Measurements from ENCODE around the gene CNKSR1.

The CNKSR1 gene

GRCh38 chr1:26161415-26162219 lies 15.7 kb upstream of the CNKSR1 start:
- DNase-seq: peak; percentile 19

- no peak for DNase-seq
These were observed 15.0 kb upstream of the CNKSR1 start for GRCh38 chr1:26162220-26162709.

- DNase-seq: no peak
These were observed 13.6 kb upstream of the CNKSR1 start for GRCh38 chr1:26163684-26164035.

- peak; percentile 35 for DNase-seq
These were observed 13.0 kb upstream of the CNKSR1 start for GRCh38 chr1:26164036-26164860.

DNA sequence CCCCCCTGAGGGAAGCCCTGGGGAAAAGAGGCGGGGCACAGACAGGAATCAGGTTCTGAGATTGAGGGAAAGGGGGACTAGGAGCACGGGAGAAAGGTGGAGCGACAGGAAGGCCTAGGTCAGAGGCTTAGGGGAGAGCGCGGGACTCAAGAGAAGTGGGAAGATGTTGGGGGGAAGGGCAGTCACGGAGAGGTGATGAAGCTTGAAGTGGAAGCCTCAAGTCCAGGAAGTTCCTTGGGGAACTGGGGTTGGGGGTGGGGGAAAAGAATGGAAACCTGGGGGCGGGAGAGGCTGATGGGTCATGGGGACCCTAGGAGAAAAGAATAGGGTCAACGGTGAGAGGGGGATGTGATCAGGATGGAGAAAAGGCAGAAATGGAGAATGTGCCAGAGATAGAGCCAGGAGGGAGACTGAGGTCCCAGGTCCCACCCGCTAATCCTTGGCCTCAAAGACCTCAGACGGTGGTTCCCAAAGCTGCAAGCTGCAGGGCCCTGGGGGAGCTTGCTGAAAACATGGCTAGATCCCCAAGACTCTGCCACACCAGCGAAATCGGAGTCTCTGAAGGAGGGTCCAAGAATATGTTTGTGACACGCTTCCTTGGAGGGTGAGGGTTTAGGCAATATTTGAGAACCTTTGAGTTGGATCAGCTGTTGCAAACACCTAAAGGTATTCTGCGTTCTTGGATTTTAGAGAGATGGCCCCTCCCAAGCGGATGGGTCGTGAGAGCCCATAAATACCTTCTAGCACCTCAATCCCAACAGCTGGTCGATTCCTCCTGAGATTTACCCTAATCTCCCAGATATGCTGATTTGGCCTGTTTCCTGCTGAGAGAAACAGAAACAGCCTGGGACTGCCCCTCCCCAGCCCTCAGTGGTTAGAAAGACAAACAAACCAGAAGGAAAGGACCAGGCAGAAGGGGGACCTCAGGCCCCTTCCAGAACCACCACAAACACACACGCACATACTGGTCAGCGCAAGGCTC lies 12.1 kb upstream of the CNKSR1 start:
- DNase-seq: no peak

- DNase-seq: no peak
These were observed 10.5 kb upstream of the CNKSR1 start for GRCh38 chr1:26166719-26167281.

DNA sequence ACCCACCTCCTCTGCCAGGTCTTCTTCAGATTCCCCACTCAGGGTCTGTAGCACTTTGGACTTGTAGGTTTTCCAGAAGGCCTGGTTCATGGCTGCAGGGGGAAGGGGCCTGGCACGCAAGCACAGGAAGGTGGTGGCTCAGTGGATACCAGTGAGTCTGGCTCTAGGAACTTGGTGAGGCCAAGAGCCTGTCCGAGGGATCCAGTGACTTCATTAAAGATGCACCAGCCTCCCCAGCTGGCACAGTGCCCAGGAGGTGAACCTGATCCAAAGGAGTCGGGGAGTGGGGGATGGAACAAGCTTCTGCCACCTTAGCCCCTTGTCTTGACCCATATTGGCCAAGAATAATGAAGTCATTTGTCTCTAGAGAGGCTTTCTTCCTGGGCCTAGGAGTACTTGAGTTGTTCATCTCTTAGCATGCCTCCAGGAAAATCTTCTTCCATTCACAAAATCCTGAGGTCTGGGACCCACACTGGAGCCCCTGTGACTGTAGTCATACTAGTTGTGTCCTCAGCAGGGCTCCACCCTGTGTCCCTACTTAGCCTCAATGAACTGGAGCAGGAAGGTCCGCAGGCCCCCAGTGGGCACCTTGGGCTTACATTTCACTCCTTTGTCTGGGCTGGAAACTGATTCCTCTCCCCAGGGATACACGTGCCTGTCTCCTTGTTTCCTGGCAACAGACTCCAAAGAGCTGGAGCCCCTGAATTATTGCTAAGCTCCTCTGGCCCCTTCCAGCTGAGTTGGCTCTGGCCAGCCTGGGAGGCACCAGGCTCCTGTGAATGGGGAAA lies 8.7 kb upstream of the CNKSR1 start, which contains the start of gene C1orf232:
TSS of gene C1orf232 (minus strand) at position 554 of the 788 bp plus-strand sequence. CDS start at position 90, 464 bp downstream.
- no peak for DNase-seq

- DNase-seq: no peak
These were observed 8.1 kb upstream of the CNKSR1 start for GRCh38 chr1:26169198-26169554.

DNA sequence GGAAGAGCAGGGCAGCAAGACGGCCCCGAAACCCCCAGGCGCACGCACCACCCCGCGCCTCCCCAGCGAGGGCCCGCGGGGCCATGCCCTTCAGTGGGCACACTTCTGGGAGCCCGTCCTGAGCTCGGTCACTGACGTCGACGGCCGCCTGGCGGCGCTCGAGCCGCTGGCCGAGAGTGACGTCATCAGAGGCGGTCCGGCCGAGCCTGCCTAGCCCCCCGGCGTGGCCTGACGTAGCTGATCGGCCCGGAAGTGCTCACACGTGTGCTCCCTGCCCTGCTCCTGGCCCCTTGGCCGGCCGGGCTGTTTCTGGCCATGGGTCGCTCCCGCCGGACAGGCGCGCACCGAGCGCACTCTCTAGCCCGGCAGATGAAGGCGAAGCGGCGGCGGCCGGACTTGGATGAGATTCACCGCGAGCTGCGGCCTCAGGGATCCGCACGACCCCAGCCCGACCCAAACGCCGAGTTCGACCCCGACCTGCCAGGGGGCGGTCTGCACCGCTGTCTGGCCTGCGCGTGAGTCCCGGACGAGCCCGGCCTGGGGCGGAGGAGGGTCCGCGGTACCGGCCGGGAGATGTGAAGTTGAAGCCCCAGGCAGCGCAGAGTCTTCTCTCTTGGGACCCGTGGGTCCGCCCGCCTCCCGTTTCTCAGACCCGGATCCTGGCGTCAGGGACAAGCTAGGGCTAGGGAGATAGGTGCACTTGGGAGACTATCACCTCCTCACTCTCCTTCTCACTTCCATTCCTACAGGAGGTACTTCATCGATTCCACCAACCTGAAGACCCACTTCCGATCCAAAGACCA lies 7.4 kb upstream of the CNKSR1 start, which contains the start of gene ZNF593:
TSS of gene ZNF593 (plus strand) at position 240 of the 803 bp plus-strand sequence. CDS start at position 316, 76 bp downstream.
- DNase-seq: peak; percentile 78

GRCh38 chr1:26170472-26170821 lies 6.8 kb upstream of the CNKSR1 start:
- DNase-seq: no peak

- no peak for DNase-seq
These were observed 5.9 kb upstream of the CNKSR1 start, which contains the start of gene ZNF593OS for GRCh38 chr1:26171084-26172072. Gene ZNF593OS, minus strand, starts transcription at chr1:26171832. Its CDS starts 171 bp downstream, at chr1:26171661.

DNA sequence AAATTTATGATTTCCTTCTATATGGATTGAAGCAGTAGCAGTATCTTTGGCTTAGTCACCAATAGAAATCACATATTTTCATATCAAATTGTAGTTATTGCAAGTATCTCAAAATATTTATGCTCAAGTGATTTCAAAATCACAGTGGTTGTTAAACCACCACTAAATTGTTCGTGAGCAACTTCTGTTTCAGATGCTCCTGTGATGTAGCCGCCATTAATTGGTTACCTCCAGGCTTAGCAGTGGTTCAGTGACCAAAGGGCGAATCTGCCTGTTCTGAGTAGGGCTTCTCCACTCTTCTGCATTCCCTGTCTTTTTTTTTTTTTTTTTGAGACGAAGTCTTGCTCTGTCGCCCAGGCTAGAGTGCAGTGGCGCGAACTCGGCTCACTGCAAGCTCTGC lies 1.9 kb upstream of the CNKSR1 start:
- no peak for DNase-seq

DNA sequence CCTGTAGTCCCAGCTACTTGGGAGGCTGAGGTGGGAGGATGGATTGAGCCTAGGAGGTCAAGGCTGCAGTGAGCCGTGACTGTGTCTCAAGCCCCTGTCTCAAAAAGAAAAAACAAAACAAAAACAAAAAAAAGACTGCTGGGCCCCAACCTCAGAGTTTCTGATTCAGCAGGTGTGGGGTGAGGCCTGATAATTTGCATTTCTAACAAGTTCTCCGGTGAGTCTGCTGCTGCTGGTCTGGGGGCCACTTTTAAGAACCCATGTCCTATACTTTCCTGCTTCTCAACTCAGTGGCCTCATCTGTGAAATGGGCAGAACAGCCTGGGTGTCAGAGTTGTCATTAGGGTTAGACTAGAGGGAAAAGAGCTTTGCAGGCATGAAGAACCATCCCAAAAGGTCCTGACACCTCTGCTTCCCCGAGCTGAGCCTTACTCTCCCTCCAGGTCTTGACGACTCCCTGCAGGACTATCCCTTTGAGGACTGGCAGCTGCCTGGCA lies 2.8 kb downstream of the CNKSR1 start:
- no peak for DNase-seq

DNA sequence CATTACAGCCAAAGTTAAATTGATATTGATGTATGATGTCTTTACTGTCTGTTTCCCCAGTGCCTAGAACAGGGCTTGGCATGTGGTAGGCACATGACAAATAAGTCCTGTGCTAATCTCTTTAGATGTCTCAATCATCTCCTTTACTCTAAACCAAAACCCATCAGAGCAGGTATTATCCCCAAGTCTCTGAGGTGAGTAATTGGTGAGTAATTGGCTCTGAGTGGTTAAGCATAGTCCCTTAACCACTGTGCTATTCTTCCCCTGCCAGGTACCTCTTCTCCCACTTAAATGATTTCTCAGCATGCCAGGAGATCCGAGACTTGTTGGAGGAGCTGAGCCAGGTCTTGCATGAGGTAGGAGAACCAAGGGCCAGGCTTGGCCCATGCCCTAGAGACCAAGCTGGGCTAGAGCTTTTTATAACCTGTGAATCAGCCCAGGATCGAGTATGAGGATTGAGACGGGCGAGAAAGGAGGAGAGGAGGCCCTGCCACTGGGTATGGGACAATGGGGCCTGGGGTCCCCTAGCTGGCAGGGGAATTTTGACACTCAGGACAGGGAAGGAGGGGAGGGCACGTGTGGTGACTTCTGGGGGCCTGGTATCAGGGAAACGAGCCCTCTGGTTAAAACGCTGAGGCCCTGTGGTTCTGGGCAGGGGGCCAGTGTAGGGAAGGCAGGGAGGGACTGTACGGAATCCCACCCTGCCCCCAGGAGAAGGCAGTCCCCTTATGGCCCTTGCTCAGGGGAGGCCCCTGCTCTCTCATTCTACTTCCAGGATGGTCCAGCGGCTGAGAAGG lies 4.5 kb downstream of the CNKSR1 start:
- no peak for DNase-seq

GRCh38 chr1:26182383-26182696 lies 5.0 kb downstream of the CNKSR1 start:
- DNase-seq: no peak

DNA sequence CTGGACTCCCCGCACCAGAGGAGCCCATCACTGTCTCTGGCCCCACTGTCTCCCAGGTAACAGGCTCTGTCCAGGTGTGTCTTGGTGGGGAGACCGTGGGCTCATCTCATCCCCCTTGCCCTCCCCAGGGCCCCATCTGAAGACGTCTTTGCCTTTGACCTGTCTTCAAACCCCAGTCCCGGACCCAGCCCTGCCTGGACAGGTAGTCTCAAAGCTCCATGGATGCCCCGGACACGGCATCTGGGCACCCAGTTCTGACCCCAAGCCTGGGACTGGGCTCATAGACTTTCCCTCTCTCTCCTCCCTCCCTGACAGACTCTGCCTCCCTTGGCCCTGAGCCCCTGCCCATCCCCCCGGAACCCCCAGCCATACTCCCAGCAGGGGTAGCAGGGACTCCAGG lies 6.8 kb downstream of the CNKSR1 start:
- no peak for DNase-seq

- DNase-seq: no peak
These were observed 7.6 kb downstream of the CNKSR1 start for GRCh38 chr1:26184883-26185282.

DNA sequence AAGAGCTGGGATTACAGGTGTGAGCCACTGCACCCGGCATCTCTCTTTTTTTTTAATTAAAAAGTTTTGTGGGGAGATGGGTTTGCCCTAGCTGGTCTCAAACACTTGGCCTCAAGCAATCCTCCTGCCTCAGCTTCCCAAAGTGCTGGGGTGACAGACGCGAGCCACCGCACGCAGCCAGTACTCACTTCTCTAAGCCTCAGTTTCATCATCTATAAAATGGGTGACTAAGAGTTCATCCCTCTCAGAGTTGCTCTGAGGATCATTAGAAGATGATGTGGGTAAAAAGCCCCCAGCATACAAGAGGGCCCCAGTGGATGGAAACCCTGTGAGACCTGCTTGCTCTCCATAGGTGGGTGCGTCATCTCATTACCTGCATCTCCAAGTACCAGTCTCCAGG lies 10.6 kb downstream of the CNKSR1 start:
- no peak for DNase-seq
